Dermis lymphatic vessel endothelial cell (primary cell): ENCODE results near the gene TSPAN9. TPM values are rescaled to one million over a fixed set of nuclear protein-coding genes. Genes with fewer than 3 reads are reported as not detected.

ENCODE experiments used
- total RNA-seq: library from RNA; depleted of rRNA; stranded (reverse); fragments of >200 nt; gene quantifications from 2 replicates; pipeline ENCODE4 v1.2.1, GENCODE V29; 2014

Gene TSPAN9, protein sequence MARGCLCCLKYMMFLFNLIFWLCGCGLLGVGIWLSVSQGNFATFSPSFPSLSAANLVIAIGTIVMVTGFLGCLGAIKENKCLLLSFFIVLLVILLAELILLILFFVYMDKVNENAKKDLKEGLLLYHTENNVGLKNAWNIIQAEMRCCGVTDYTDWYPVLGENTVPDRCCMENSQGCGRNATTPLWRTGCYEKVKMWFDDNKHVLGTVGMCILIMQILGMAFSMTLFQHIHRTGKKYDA
- 120 and 128 TPM in 2 replicates for total RNA-seq

DNA sequence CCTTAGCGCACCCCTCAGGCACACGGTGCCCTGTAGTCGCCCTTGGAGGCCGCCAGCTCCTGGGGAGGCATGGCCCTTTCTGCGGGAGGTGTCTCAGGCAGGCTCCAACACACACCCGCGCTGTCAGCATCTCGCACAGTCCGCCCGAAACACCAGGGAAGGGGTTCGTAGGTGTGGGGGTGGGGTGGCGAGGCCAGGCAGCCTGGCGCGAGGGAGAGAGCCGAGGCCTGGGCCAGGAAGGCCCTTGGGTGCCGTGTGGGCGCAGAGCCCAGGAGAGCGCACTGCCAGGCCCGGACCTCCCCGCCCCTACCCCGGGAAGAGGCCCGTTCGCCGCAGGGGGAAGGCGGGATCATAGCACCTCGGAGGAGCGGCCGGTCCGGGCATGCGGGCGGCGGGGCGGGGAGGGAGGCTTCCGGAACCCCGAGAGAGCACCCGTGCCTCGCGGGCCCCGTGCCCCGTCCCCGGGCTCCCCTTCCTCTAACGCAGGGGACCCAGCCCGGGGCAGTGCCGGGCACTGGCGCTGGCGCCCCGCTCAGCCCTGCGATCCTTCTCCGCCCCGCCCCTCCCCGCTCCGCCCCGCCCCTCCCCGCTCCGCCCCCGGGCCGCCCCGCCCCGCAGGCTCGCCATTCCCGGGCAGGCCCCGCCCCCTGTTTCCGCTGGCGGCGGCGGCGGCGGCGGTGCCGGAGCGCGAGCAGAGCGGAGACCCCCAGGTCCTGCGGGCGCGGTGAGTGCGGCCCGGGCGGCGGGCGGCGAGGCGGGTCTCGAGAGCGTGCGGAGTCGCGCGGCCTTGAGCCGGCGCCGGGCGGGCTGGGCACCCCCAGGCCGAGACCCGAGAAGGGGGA, at the start of gene TSPAN9:
Gene TSPAN9, plus strand, starts transcription at position 650 of the 842 bp plus-strand sequence. CDS start 123,815 bp downstream, outside the sequence.

Other genes with a start within 250 kb of the TSPAN9 start
- not detected in 2 replicates for gene NRIP2, start 242.3 kb upstream of the TSPAN9 start, total RNA-seq
- under 0.01 TPM in 1 of 2 replicates, not detected in the other for gene TEX52, start 220.3 kb upstream of the TSPAN9 start, total RNA-seq
- 1.3 TPM in 2 replicates for gene FOXM1, start 200.2 kb upstream of the TSPAN9 start, total RNA-seq
- 18.3 and 18.5 TPM in 2 replicates for gene RHNO1, start 200.2 kb upstream of the TSPAN9 start, total RNA-seq
- gene TULP3, start 186.5 kb upstream of the TSPAN9 start, total RNA-seq: 17.4 and 19.3 TPM in 2 replicates
- 17.5 and 18.4 TPM in 2 replicates for gene TEAD4, start 118.0 kb upstream of the TSPAN9 start, total RNA-seq